ENCODE data around the gene RANGRF.
"Not testable (repeated sequence)": the region's sequence is repeated elsewhere in the genome, so short reads cannot be mapped to it uniquely, and the experiment has no call there.

Gene RANGRF, protein sequence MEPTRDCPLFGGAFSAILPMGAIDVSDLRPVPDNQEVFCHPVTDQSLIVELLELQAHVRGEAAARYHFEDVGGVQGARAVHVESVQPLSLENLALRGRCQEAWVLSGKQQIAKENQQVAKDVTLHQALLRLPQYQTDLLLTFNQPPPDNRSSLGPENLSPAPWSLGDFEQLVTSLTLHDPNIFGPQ
- 2.6 to 12.4 (median 7.6) reads per million in 18 experiments for total RNA-seq

DNA sequence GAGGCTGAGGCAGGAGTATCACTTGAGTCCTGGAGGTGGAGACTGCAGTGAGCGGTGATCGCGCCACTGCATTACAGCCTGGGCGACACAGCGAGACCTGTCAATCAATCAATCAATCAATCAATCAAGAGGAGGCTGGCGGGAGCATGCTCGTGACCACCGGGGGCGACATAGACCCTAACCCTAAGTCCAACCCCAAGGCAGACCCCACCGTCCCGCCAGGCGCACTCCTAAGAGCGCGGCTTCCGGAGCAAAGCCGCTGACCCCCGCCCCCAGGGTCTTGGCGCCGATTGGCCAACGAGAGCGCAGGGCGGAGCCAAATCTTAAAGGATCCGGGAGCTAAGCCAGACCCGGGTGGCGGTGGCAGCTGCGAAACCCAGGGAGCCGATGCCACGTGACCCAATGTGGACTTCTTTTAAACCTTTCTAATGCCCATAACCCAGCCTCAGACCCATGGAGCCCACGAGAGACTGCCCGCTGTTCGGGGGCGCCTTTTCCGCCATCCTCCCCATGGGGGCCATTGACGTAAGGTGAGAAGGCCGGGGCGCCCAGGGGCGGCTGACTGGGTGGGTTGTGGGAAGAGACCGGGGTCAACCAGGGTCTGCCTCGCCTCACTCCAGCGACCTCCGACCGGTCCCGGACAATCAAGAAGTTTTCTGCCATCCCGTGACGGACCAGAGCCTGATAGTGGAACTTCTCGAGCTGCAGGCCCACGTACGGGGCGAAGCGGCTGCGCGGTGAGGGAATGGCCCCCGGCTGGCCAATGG is at the start of gene RANGRF:
Gene RANGRF (plus strand): TSS at position 335 of the 767 bp plus-strand sequence. CDS start 119 bp downstream, at position 454.
- peak; percentile 86 to 88 for DNase-seq

GRCh38 chr17:8243827-8244226 is 44.6 kb upstream of the RANGRF start:
- DNase-seq, result no peak

GRCh38 chr17:8244768-8245167 is 43.7 kb upstream of the RANGRF start:
- DNase-seq, result no peak

DNA sequence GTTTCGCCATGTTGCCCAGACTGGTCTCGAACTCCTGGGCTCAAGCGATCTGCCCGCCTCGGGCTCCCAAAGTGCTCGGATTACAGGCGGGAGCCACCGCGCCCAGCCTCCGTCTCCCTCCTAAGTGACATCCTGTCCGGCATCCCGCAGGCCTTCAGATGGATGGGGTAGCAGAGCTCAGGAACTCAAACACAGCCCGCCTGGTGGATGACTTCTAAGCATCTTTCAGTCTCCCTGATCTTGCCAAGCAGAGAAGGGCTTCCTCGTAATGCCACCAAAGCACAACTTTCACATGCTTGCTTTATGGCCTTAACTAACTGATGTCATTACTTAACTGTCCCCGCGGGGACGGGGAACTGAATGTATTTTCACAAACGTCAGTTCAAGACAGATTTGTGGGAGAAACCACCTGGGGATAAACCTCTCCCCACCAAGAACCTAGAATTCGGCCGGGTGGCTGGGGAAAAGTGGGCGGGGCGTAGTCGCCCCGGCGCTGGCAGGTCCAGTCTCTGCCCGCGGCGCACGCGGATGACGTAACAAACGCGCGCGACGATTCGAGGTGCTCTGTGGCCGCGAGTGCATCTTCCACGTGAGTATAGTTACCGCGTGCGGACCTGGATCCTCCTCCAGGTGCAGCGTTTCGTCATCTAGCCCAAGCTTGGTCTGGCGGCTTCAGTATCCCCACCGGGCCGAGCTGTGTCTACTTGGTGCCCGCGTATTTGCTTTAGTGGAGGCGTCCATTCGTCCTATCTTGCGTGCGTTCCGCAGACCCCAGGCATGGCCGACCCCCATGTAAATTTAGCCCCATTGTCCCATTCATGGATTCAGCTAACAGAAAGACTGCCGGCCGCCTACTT is 39.5 kb upstream of the RANGRF start, which contains the start of gene PFAS:
Gene PFAS (plus strand): TSS at position 539 of the 857 bp plus-strand sequence. CDS start 4,649 bp downstream, outside the sequence.
- DNase-seq, result peak; percentile 94 to 96

- DNase-seq, result no peak
These were observed 38.6 kb upstream of the RANGRF start for GRCh38 chr17:8249621-8250500.

DNA sequence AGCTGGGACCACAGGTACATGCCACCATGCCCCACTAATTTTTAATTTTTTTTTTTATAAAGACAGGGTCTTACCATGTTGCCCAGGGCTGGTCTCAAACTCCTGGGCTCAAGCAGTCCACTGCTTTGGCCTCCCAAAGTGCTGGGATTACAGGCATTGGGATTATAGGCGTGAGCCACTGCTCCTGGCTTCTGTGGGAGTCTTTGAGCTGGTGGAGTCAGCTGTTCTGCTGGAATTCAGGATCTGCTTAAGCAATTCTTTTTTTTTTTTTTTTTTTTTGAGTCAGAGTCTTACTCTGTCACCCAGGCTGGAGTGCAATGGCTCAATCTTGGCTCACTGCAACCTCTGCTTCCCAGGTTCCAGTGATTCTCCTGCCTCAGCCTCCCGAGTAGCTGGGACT is 37.1 kb upstream of the RANGRF start:
- not testable (repeated sequence) for DNase-seq

DNA sequence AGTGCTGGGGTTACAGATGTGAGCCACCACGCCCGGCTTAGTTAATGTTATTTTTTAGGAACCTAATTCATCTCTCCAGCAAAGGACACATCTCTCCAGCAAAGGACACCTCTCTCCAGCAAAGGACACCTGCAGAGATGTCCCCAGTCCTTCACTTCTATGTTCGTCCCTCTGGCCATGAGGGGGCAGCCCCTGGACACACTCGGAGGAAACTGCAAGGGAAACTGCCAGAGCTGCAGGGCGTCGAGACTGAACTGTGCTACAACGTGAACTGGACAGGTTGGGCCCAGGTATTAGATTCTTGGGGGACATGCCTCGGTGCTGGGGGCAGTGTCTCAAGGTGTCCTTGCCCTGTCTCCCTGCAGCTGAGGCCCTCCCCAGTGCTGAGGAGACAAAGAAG is 34.7 kb upstream of the RANGRF start:
- peak in 1 of 2 donors; percentile 28 for DNase-seq

- DNase-seq, result no peak
These were observed 33.6 kb upstream of the RANGRF start for GRCh38 chr17:8254881-8255280.

GRCh38 chr17:8255499-8255898 is 33.0 kb upstream of the RANGRF start:
- DNase-seq, result no peak

DNA sequence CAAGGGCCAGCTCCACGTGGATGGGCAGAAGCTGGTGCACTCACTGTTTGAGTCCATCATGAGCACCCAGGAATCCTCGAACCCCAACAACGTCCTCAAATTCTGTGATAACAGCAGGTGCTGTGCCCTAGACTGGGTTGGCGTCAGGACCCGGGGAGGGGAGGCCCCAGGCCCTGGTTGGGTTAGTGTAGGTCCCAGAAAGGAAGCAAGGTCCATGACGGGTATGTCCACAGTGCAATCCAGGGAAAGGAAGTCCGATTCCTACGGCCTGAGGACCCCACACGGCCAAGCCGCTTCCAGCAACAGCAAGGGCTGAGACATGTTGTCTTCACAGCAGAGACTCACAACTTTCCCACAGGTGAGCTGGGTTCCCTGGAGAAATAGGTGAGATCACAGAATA is 32.2 kb upstream of the RANGRF start:
- DNase-seq, result no peak

- no peak for DNase-seq
These were observed 31.8 kb upstream of the RANGRF start for GRCh38 chr17:8256691-8257090.

GRCh38 chr17:8257801-8258200 is 30.7 kb upstream of the RANGRF start:
- no peak for DNase-seq

GRCh38 chr17:8264320-8264719 is 24.1 kb upstream of the RANGRF start:
- DNase-seq, result no peak

DNA sequence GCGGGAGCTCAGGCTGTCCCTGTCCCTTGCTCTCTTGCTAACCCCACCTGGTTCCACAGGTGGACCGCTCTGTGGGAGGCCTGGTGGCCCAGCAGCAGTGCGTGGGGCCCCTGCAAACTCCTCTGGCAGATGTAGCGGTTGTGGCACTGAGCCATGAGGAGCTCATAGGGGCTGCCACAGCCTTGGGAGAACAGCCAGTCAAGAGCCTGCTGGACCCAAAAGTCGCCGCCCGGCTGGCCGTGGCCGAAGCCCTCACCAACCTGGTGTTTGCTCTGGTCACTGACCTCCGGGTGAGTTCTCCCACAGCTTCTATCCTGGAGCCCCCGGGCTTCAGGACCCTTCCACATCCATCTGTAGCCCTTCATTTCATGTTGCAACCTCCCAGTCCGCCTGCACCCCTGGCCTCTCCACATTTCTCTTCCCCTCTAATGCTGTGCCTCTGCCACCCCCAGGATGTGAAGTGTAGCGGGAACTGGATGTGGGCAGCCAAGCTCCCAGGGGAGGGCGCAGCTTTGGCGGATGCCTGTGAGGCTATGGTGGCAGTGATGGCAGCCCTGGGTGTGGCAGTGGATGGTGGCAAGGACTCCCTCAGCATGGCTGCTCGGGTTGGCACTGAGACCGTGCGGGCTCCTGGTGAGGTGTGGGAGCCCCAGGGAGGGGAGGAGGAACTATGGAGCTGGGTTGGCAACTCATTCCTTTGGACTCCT is 23.5 kb upstream of the RANGRF start:
- DNase-seq, result no peak

DNA sequence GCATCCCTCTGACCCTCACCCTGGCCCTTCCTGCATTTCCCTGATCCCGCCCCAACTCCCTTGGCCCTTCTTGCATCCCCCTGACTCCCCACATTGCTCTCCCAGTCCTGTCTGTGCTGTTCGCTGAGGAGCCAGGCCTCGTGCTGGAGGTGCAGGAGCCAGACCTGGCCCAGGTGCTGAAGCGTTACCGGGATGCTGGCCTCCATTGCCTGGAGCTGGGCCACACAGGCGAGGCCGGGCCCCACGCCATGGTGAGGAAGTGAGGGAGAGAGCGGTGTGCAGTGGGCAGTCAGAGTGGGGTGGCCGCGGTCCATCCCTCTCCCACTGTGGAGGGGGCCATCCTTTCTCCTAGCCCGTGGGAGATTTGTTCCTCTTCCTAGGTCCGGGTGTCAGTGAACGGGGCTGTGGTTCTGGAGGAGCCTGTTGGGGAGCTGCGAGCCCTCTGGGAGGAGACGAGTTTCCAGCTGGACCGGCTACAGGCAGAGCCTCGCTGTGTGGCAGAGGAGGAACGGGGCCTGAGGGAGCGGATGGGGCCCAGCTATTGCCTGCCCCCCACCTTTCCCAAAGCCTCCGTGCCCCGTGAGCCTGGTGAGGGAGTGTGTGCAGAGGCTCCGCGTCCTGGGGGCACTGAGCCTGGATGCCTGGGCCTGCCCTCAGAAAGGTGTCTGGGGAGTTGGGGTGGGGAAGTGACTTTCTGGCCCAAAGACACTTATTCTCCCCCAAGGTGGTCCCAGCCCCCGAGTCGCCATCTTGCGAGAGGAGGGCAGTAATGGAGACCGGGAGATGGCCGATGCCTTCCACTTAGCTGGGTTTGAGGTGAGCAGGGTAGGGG is 21.6 kb upstream of the RANGRF start:
- DNase-seq, result no peak

DNA sequence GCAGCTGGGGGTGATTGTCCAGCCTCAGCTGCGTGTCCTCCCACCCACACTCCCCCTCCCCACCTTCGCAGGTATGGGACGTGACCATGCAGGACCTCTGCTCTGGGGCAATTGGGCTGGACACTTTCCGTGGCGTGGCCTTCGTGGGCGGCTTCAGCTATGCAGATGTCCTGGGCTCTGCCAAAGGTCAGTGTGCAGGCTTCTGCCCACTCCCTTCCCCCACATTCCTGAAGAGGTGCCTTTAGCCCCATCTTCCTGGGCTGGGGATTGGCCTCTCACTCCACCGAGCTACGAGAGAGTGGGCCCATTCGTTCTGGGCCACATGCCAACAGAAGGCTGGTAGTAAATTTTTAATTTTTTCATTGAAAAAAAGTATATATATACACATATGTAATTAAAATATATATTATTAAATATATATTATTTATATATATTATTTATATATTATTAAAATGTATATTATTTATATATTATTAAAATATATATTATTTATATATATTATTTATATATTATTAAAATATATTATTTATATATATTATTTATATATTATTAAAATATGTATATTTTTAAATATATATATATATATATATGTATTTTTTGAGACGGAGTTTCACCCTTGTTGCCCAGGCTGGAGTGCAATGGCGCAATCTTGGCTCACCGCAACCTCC is 20.9 kb upstream of the RANGRF start:
- DNase-seq, result no peak

DNA sequence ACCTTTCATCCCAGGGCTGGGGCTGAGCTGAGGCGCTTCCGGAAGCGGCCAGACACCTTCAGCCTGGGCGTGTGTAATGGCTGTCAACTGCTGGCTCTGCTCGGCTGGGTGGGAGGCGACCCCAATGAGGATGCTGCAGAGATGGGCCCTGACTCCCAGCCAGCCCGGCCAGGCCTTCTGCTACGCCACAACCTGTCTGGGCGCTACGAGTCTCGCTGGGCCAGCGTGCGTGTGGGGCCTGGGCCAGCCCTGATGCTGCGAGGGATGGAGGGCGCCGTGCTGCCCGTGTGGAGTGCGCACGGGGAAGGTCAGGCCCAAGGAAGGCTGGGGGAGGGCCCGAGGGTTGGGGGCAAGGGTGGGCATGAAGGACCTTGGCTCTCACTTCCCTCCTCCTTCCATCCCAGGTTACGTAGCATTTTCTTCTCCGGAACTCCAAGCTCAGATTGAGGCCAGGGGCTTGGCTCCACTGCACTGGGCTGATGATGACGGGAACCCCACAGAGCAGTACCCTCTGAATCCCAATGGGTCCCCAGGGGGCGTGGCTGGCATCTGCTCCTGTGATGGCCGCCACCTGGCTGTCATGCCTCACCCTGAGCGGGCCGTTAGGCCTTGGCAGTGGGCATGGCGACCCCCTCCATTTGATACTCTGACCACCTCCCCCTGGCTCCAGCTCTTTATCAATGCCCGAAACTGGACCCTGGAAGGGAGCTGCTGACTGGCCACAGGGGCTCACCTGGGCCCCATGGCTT is 19.7 kb upstream of the RANGRF start:
- DNase-seq, result no peak

DNA sequence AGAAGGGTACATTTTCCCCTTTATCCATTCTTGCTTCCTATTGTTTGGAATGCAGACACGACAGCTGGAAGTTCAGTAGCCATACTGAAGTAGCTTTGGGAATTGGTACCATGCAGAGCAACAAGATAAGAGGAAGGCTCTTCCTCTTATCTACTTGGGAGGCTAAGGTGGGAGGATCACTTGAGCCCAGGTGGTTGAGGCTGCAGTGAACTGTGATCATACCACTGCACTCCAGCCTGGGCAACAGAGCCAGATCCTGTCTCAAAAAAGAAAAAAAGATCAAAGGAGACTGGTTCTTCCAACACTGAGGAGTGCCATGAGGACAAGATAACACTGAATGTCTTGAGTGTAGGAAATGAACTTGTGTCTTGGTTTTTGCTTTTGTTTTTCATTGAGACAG is 16.0 kb upstream of the RANGRF start:
- DNase-seq, result no peak

GRCh38 chr17:8273884-8274444 is 14.5 kb upstream of the RANGRF start:
- DNase-seq, result no peak

Data from inflammatory macrophage (primary cell).